Activated CD4-positive, alpha-beta T cell treated with anti-CD3 and anti-CD28 coated beads, Interleukin-2, amount 50 U/mL, for 4 hours (primary cell): ENCODE data around the gene XYLT2.

Experiments
- DNase-seq, 2 experiments: peaks; one replicate each; pipeline ENCODE4 v3.0.0-alpha.2; 2020

XYLT2 gene

GRCh38 chr17:50352072-50352692 is 6.3 kb downstream of the XYLT2 start:
- DNase-seq: no peak

GRCh38 chr17:50352693-50353599 is 7.0 kb downstream of the XYLT2 start:
- DNase-seq: no peak

GRCh38 chr17:50353600-50354195 is 7.8 kb downstream of the XYLT2 start:
- DNase-seq: no peak

- DNase-seq: no peak
Measured at GRCh38 chr17:50354198-50354597, 8.3 kb downstream of the XYLT2 start.

- DNase-seq: no peak
Measured at GRCh38 chr17:50354776-50355175, 8.8 kb downstream of the XYLT2 start.

GRCh38 chr17:50355336-50355700 is 9.4 kb downstream of the XYLT2 start:
- DNase-seq: no peak

- DNase-seq: no peak
Measured at GRCh38 chr17:50355701-50356341, 9.9 kb downstream of the XYLT2 start.

- no peak for DNase-seq
Measured at GRCh38 chr17:50356418-50356817, 10.5 kb downstream of the XYLT2 start.

GRCh38 chr17:50356892-50357510 is 11.1 kb downstream of the XYLT2 start:
- no peak for DNase-seq

- no peak for DNase-seq
Measured at GRCh38 chr17:50358177-50358576, 12.3 kb downstream of the XYLT2 start.

- DNase-seq: no peak
Measured at GRCh38 chr17:50359005-50359699, 13.2 kb downstream of the XYLT2 start.

GRCh38 chr17:50359998-50360461 is 14.1 kb downstream of the XYLT2 start:
- no peak for DNase-seq

- DNase-seq: no peak
Measured at GRCh38 chr17:50360486-50361115, 14.7 kb downstream of the XYLT2 start.

GRCh38 chr17:50361561-50362480 is 15.9 kb downstream of the XYLT2 start:
- DNase-seq: peak; percentile 48 to 51

GRCh38 chr17:50362661-50363060 is 16.7 kb downstream of the XYLT2 start:
- DNase-seq: no peak

- no peak for DNase-seq
Measured at GRCh38 chr17:50363217-50364060, 17.5 kb downstream of the XYLT2 start.

GRCh38 chr17:50364061-50364458 is 18.1 kb downstream of the XYLT2 start:
- no peak for DNase-seq

- DNase-seq: no peak
Measured at GRCh38 chr17:50364715-50365114, 18.8 kb downstream of the XYLT2 start.

GRCh38 chr17:50365165-50365564 is 19.2 kb downstream of the XYLT2 start:
- DNase-seq: no peak
